Transverse colon (tissue), 4 donors: ENCODE data around the gene LAMC1. TPM values are rescaled to one million over a fixed set of nuclear protein-coding genes. Genes with fewer than 3 reads are reported as not detected.

Source experiments
- DNase-seq: peaks from one replicate; pipeline ENCODE4 v3.0.0-alpha.2; 2019
- H3K27ac ChIP-seq, 4 donors: fragments of 200-600 bp; sonication (generic); 2 replicates each; pipeline ENCODE4 v1.5.1; 2016 to 2018; ENCODE audit warnings: inconsistent platforms in 4 of 4
- H3K27me3 ChIP-seq: fragments of 200-600 bp; sonication (generic); 2 replicates; pipeline ENCODE4 v1.5.1; 2017; ENCODE audit warnings: inconsistent platforms
- H3K36me3 ChIP-seq, 4 donors: fragments of 200-600 bp; sonication (generic); 2 replicates each; pipeline ENCODE4 v1.5.1; 2017 to 2019; ENCODE audit warnings: inconsistent platforms in 4 of 4
- H3K4me1 ChIP-seq, 4 donors: fragments of 200-600 bp; sonication (generic); 2 replicates each; pipeline ENCODE4 v1.5.1; 2017 to 2020; ENCODE audit warnings: inconsistent platforms in 4 of 4
- H3K4me3 ChIP-seq, 4 donors: fragments of 200-600 bp; sonication (generic); 1 replicate in 1 of 4; 2 replicates in 3 of 4; pipeline versions ENCODE4 v1.5.1 to v1.6.1; 2017 to 2019; ENCODE audit warnings: inconsistent platforms in 4 of 4
- H3K9me3 ChIP-seq, 2 donors: fragments of 200-600 bp; sonication (generic); 2 replicates each; pipeline ENCODE4 v1.5.1; 2017 to 2019; ENCODE audit warnings: inconsistent platforms in 2 of 2
- EP300 ChIP-seq: sonication (generic); formaldehyde crosslinking; IDR thresholded peaks from one replicate; pipeline ENCODE4 v1.6.1; 2017; ENCODE audit warnings: antibody characterized with exemption, low read depth
- POLR2A ChIP-seq: fragments of 450-650 bp; IDR thresholded peaks from one replicate; pipeline ENCODE4 v1.6.1; 2016; ENCODE audit warnings: antibody characterized with exemption, mild to moderate bottlenecking, moderate library complexity
- POLR2AphosphoS5 ChIP-seq, 3 donors: sonication (generic); formaldehyde crosslinking; IDR thresholded peaks; one replicate each; pipeline ENCODE4 v1.6.1; 2016; ENCODE audit warnings: antibody characterized with exemption in 3 of 3
- WGBS, 2 donors: methylation state at CpG; one replicate each; pipeline ENCODE4 v1.1.5; 2018; ENCODE audit warnings: low coverage in 1 of 2; 5-methylcytosine and 5-hydroxymethylcytosine counted together
- in situ Hi-C, 4 donors: fragments of 200-750 bp; cut with MboI; loops; one replicate each; pipeline versions ENCODE4 v1.15.0 to v1.15.1; 2017; ENCODE audit warnings: low sequenced_read_pairs in 3 of 4, low pct_ligation_motif_present in 1 of 4, low pct_unique_long_range_greater_than_20kb in 1 of 4
- intact Hi-C: fragments of 100-400 bp; cut with DNase I; formaldehyde crosslinking; loops from one replicate; pipeline ENCODE4 v1.15.1; 2023; ENCODE audit warnings: low total_unique reads
- total RNA-seq, 4 donors: library from RNA; depleted of rRNA; stranded (reverse); fragments of >200 nt; gene quantifications; one replicate each; pipeline ENCODE4 v1.1.0, GENCODE V29; 2016
- TF ChIP-seq, protein P1 (sequence below), 5 experiments: fragments of 200-600 bp in 3 of 5; fragments of 450-650 bp in 2 of 5; sonication (generic) in 3 of 5; IDR thresholded peaks; 1 replicate in 2 of 5; 2 replicates in 3 of 5; pipeline ENCODE4 v1.5.1; 2016 to 2017; ENCODE audit warnings: antibody characterized with exemption in 5 of 5, inconsistent platforms in 3 of 5, mild to moderate bottlenecking in 2 of 5, moderate library complexity in 1 of 5

LAMC1 gene
- total RNA-seq, 4 donors from 2014 or later: 77.7 to 633 (median 138) TPM

DNA sequence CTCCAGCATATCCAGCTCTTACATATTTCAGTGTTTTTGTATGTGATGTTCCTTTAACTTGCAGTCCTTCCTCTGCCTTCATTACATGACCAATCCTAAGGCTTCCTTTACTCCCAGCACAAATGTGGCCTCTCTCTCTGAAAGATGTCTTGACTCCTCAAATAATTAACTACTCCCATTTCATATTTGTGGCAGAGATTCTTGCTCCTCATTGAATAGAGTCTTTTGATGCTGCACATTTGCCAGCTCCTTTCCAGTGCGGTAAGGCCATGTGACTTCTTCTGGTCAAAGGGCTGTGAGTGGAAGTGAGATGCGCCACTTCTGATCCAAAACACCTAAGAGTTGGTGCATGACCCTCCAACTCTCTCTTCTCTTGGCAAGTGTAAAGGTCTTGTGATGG lies 19.1 kb upstream of the LAMC1 start:
- TF ChIP-seq POLR2A (no peak), EP300 (no peak), POLR2AphosphoS5 (IDR thresholded peaks at IDR 0.05) (no peak)
- TF ChIP-seq, protein P1, sequence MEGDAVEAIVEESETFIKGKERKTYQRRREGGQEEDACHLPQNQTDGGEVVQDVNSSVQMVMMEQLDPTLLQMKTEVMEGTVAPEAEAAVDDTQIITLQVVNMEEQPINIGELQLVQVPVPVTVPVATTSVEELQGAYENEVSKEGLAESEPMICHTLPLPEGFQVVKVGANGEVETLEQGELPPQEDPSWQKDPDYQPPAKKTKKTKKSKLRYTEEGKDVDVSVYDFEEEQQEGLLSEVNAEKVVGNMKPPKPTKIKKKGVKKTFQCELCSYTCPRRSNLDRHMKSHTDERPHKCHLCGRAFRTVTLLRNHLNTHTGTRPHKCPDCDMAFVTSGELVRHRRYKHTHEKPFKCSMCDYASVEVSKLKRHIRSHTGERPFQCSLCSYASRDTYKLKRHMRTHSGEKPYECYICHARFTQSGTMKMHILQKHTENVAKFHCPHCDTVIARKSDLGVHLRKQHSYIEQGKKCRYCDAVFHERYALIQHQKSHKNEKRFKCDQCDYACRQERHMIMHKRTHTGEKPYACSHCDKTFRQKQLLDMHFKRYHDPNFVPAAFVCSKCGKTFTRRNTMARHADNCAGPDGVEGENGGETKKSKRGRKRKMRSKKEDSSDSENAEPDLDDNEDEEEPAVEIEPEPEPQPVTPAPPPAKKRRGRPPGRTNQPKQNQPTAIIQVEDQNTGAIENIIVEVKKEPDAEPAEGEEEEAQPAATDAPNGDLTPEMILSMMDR (IDR thresholded peaks at IDR 0.05): no peak
- no peak overlapping the region for H3K27ac ChIP-seq
- no peaks in the 10 kb centered on the region for H3K36me3 ChIP-seq
- intact Hi-C loops (no loop called here), in situ Hi-C loops (no loop called here)
- H3K9me3 ChIP-seq: no peaks in the 10 kb centered on the region
- H3K27me3 ChIP-seq: no peaks in the 10 kb centered on the region
- H3K4me3 ChIP-seq: no peak overlapping the region
- H3K4me1 ChIP-seq: peaks cover 0 to 10% (median 0%) of the 10 kb centered on the region in 4 donors
- no peak for DNase-seq
- WGBS, 2 donors: 57 to 80% methylated on average over 1 to 2 of the region's 2 CpGs

- H3K9me3 ChIP-seq: no peaks in the 10 kb centered on the region
- no peaks in the 10 kb centered on the region for H3K4me1 ChIP-seq
- no peaks in the 10 kb centered on the region for H3K36me3 ChIP-seq
- H3K4me3 ChIP-seq: no peak overlapping the region
- no peak overlapping the region for H3K27ac ChIP-seq
- WGBS, 2 donors: 64 to 83% methylated on average over 1 to 4 of the region's 4 CpGs
- in situ Hi-C loops: no loop called here
- H3K27me3 ChIP-seq: no peaks in the 10 kb centered on the region
- DNase-seq: no peak
- no peak for TF ChIP-seq POLR2A
- TF ChIP-seq POLR2AphosphoS5 (IDR thresholded peaks at IDR 0.05): no peak
- no peak for TF ChIP-seq EP300
- TF ChIP-seq, protein P1 (IDR thresholded peaks at IDR 0.05): no peak
- intact Hi-C loops: no loop called here
Measured at GRCh38 chr1:183011859-183012258, 11.4 kb upstream of the LAMC1 start.

- in situ Hi-C loops (no loop called here), intact Hi-C loops (no loop called here)
- DNase-seq: no peak
- H3K27ac ChIP-seq: no peak overlapping the region
- H3K36me3 ChIP-seq: no peaks in the 10 kb centered on the region
- H3K9me3 ChIP-seq: no peaks in the 10 kb centered on the region
- no peaks in the 10 kb centered on the region for H3K27me3 ChIP-seq
- H3K4me1 ChIP-seq: no peaks in the 10 kb centered on the region
- 82 to 92% methylated on average over 5 to 6 of the region's 6 CpGs for WGBS, 2 donors
- H3K4me3 ChIP-seq: no peak overlapping the region
- TF ChIP-seq EP300 (no peak), POLR2AphosphoS5 (IDR thresholded peaks at IDR 0.05) (no peak), POLR2A (no peak)
- TF ChIP-seq, protein P1 (IDR thresholded peaks at IDR 0.05): no peak
Measured at GRCh38 chr1:183012301-183012994, 10.8 kb upstream of the LAMC1 start.

GRCh38 chr1:183019139-183019740 lies 4.0 kb upstream of the LAMC1 start:
- no peaks in the 10 kb centered on the region for H3K36me3 ChIP-seq
- no peak for TF ChIP-seq EP300
- TF ChIP-seq, protein P1 (IDR thresholded peaks at IDR 0.05): no peak
- no peaks in the 10 kb centered on the region for H3K9me3 ChIP-seq
- no peak overlapping the region for H3K27ac ChIP-seq
- H3K4me1 ChIP-seq: peaks cover 0 to 9% (median 6%) of the 10 kb centered on the region in 4 donors
- DNase-seq: no peak
- in situ Hi-C loops (no loop called here), intact Hi-C loops (no loop called here)
- H3K4me3 ChIP-seq: no peak overlapping the region
- 31 to 55% methylated on average over 3 of the region's 3 CpGs for WGBS, 2 donors
- peaks cover 14% of the 10 kb centered on the region for H3K27me3 ChIP-seq
